ENCODE measurements around the gene CLEC4C.

- TF ChIP-seq CTCF (IDR thresholded peaks at IDR 0.05) (no peak), USF2 (IDR thresholded peaks at IDR 0.05; ENCODE audit: borderline replicate concordance, low read depth, low read length) (no peak), EZH2phosphoT487 (IDR thresholded peaks at IDR 0.05; ENCODE audit: borderline replicate concordance, low read depth) (no peak), POLR2AphosphoS5 (IDR thresholded peaks at IDR 0.05; ENCODE audit: low read depth, low read length) (no peak), YY1 (IDR thresholded peaks at IDR 0.05; ENCODE audit: low read depth) (no peak), TCF12 (IDR thresholded peaks at IDR 0.05) (no peak)
These were observed at the start of gene CLEC4C for GRCh38 chr12:7747246-7747645.
